Trophoblast cell (in vitro differentiated cells and primary cell): ENCODE results near the gene SPAG16.

Source experiments
- DNase-seq, 2 donors: peaks; one replicate each; pipeline ENCODE4 v3.0.0-alpha.2; 2016
- H2AFZ ChIP-seq: 2 replicates; pipeline ENCODE4 v1.6.1; 2013; ENCODE audit warnings: low read length, moderate library complexity, mild to moderate bottlenecking; ENCODE audit not compliant: insufficient read depth, poor library complexity
- H2AK5ac ChIP-seq: 2 replicates; pipeline ENCODE4 v1.6.1; 2013; ENCODE audit warnings: mild to moderate bottlenecking, low read length
- H2BK120ac ChIP-seq: 2 replicates; pipeline ENCODE4 v1.6.1; 2013; ENCODE audit warnings: low read length, mild to moderate bottlenecking, moderate library complexity; ENCODE audit not compliant: insufficient read depth, poor library complexity
- H2BK12ac ChIP-seq: 2 replicates; pipeline ENCODE4 v1.6.1; 2013; ENCODE audit warnings: mild to moderate bottlenecking, low read length, moderate library complexity
- H2BK5ac ChIP-seq: 2 replicates; pipeline ENCODE4 v1.6.1; 2013; ENCODE audit warnings: low read length, low read depth, moderate library complexity, mild to moderate bottlenecking; ENCODE audit not compliant: poor library complexity
- H3K14ac ChIP-seq: 2 replicates; pipeline ENCODE4 v1.6.1; 2013; ENCODE audit warnings: mild to moderate bottlenecking, low read length
- H3K18ac ChIP-seq: 2 replicates; pipeline ENCODE4 v1.6.1; 2013; ENCODE audit warnings: mild to moderate bottlenecking, low read length
- H3K23ac ChIP-seq: 2 replicates; pipeline ENCODE4 v1.6.1; 2013; ENCODE audit warnings: low read length
- H3K27ac ChIP-seq: 2 replicates; pipeline ENCODE4 v1.5.1; 2013; ENCODE audit warnings: low read depth, mild to moderate bottlenecking, inconsistent platforms, low read length, moderate library complexity
- H3K27me3 ChIP-seq: 2 replicates; pipeline ENCODE4 v1.6.1; 2013; ENCODE audit warnings: inconsistent platforms, mild to moderate bottlenecking, low read length, moderate library complexity; ENCODE audit not compliant: insufficient read depth
- H3K36me3 ChIP-seq, 2 experiments: 1 replicate in 1 of 2; 2 replicates in 1 of 2; pipeline ENCODE4 v1.6.1; 2013; ENCODE audit warnings: low read length in 2 of 2, mild to moderate bottlenecking in 2 of 2, moderate library complexity in 1 of 2; ENCODE audit not compliant: insufficient read depth in 2 of 2, control insufficient read depth in 1 of 2
- H3K4ac ChIP-seq: 2 replicates; pipeline ENCODE4 v1.6.1; 2013; ENCODE audit warnings: low read depth, mild to moderate bottlenecking, low read length, moderate library complexity
- H3K4me1 ChIP-seq, 2 experiments: 1 replicate in 1 of 2; 2 replicates in 1 of 2; pipeline ENCODE4 v1.6.1; 2013; ENCODE audit warnings: low read length in 2 of 2, mild to moderate bottlenecking in 2 of 2, moderate library complexity in 1 of 2; ENCODE audit not compliant: insufficient read depth in 2 of 2, control insufficient read depth in 1 of 2
- H3K4me2 ChIP-seq: 2 replicates; pipeline ENCODE4 v1.6.1; 2013; ENCODE audit warnings: inconsistent platforms, mild to moderate bottlenecking, low read length, moderate library complexity
- H3K4me3 ChIP-seq: 2 replicates; pipeline ENCODE4 v1.5.1; 2013; ENCODE audit warnings: mild to moderate bottlenecking, low read depth, low read length, inconsistent platforms
- H3K79me1 ChIP-seq: one replicate; pipeline ENCODE4 v1.6.1; 2013; ENCODE audit warnings: low read length
- H3K79me2 ChIP-seq: 2 replicates; pipeline ENCODE4 v1.6.1; 2013; ENCODE audit warnings: low read length, mild to moderate bottlenecking; ENCODE audit not compliant: control insufficient read depth, insufficient read depth, poor library complexity
- H3K9ac ChIP-seq: 2 replicates; pipeline ENCODE4 v1.6.1; 2013; ENCODE audit warnings: mild to moderate bottlenecking, low read length
- H3K9me3 ChIP-seq: 2 replicates; pipeline ENCODE4 v1.6.1; 2013; ENCODE audit warnings: low read depth, mild to moderate bottlenecking, control low read depth, inconsistent platforms, low read length; ENCODE audit not compliant: insufficient read depth
- H4K12ac ChIP-seq: 2 replicates; pipeline ENCODE4 v1.6.1; 2013; ENCODE audit warnings: low read depth, mild to moderate bottlenecking, low read length, moderate library complexity
- H4K8ac ChIP-seq: 2 replicates; pipeline ENCODE4 v1.6.1; 2013; ENCODE audit warnings: low read depth, mild to moderate bottlenecking, low read length, moderate library complexity
- H4K91ac ChIP-seq: one replicate; pipeline ENCODE4 v1.6.1; 2013; ENCODE audit warnings: low read depth, mild to moderate bottlenecking, low read length, moderate library complexity
- WGBS: extraction: QIAGEN DNeasy Blood & Tissue Kit; methylation state at CpG from one replicate; pipeline ENCODE4 v1.1.7; 2013; ENCODE audit warnings: missing lambda C conversion rate; ENCODE audit not compliant: insufficient read length, insufficient coverage; ENCODE audit errors: extremely low coverage; 5-methylcytosine and 5-hydroxymethylcytosine counted together

SPAG16 gene

GRCh38 chr2:214127170-214127569 lies 842.9 kb downstream of the SPAG16 start:
- peaks cover 2% of the 10 kb centered on the region for H3K79me1 ChIP-seq
- H3K4me1 ChIP-seq, result peaks cover 0 to 7% of the 10 kb centered on the region in 2 experiments
- no peak overlapping the region for H4K91ac ChIP-seq
- H3K4ac ChIP-seq, result no peak overlapping the region
- no peak overlapping the region for H3K14ac ChIP-seq
- H3K36me3 ChIP-seq, result no peaks in the 10 kb centered on the region
- H3K9me3 ChIP-seq, result no peaks in the 10 kb centered on the region
- no peaks in the 10 kb centered on the region for H3K27me3 ChIP-seq
- H4K8ac ChIP-seq, result no peak overlapping the region
- no peak overlapping the region for H3K23ac ChIP-seq
- H3K9ac ChIP-seq, result no peak overlapping the region
- H2BK12ac ChIP-seq, result no peak overlapping the region
- no peaks in the 10 kb centered on the region for H3K79me2 ChIP-seq
- no peak overlapping the region for H3K27ac ChIP-seq
- no peak overlapping the region for H2AK5ac ChIP-seq
- no peak overlapping the region for H3K18ac ChIP-seq
- H2BK120ac ChIP-seq, result no peak overlapping the region
- no peak for DNase-seq
- H2AFZ ChIP-seq, result no peak overlapping the region
- H4K12ac ChIP-seq, result no peak overlapping the region
- no peak overlapping the region for H3K4me3 ChIP-seq
- H3K4me2 ChIP-seq, result no peak overlapping the region
- H2BK5ac ChIP-seq, result no peak overlapping the region

GRCh38 chr2:214127571-214127970 lies 843.3 kb downstream of the SPAG16 start:
- no peak overlapping the region for H2BK120ac ChIP-seq
- no peak overlapping the region for H3K9ac ChIP-seq
- H3K79me1 ChIP-seq, result peaks cover 2% of the 10 kb centered on the region
- H3K9me3 ChIP-seq, result no peaks in the 10 kb centered on the region
- no peak overlapping the region for H2AK5ac ChIP-seq
- H2BK5ac ChIP-seq, result no peak overlapping the region
- H3K27me3 ChIP-seq, result no peaks in the 10 kb centered on the region
- no peak overlapping the region for H4K91ac ChIP-seq
- no peak overlapping the region for H3K27ac ChIP-seq
- no peak overlapping the region for H4K12ac ChIP-seq
- H3K18ac ChIP-seq, result no peak overlapping the region
- H3K4me3 ChIP-seq, result no peak overlapping the region
- no peaks in the 10 kb centered on the region for H3K36me3 ChIP-seq
- DNase-seq, result no peak
- peaks cover 0 to 7% of the 10 kb centered on the region in 2 experiments for H3K4me1 ChIP-seq
- no peak overlapping the region for H3K4me2 ChIP-seq
- H4K8ac ChIP-seq, result no peak overlapping the region
- H3K4ac ChIP-seq, result no peak overlapping the region
- no peak overlapping the region for H3K14ac ChIP-seq
- no peak overlapping the region for H3K23ac ChIP-seq
- WGBS, result no CpG with 5 or more reads among the region's 1 CpG
- H3K79me2 ChIP-seq, result no peaks in the 10 kb centered on the region
- no peak overlapping the region for H2AFZ ChIP-seq
- H2BK12ac ChIP-seq, result peak overlapping the region; percentile 61

DNA sequence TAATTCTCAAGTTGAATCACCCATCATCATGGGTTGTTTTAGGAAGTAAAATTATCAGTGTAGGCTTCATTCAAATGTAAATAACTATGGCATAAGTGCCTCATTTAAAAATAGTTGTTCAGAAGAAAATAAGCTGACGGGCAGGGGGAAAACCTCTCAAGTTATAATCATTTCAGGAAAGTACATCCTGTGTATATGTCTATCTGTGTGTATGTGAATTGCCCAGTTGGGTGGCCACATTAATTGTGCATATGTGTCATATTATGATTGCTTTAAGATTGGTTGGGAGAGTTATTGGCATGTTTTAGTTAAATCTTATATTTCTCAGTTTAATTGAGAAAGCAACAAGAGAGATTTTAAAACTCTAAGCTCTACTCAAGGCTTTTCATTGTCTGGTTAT lies 843.8 kb downstream of the SPAG16 start:
- WGBS, result no CpG with 5 or more reads among the region's 1 CpG
- no peak for DNase-seq
- Histone ChIP-seq H3K9ac (no peak overlapping the region), H3K36me3 (no peaks in the 10 kb centered on the region), H3K18ac (no peak overlapping the region), H3K4me1 (peaks cover 0 to 7% of the 10 kb centered on the region in 2 experiments), H3K14ac (no peak overlapping the region), H2BK120ac (no peak overlapping the region), H2BK5ac (no peak overlapping the region), H3K27me3 (no peaks in the 10 kb centered on the region), H4K91ac (no peak overlapping the region), H3K4ac (no peak overlapping the region), H3K79me2 (no peaks in the 10 kb centered on the region), H3K23ac (no peak overlapping the region), H3K4me2 (no peak overlapping the region), H3K9me3 (no peaks in the 10 kb centered on the region), H4K8ac (no peak overlapping the region), H2AFZ (no peak overlapping the region), H3K79me1 (peaks cover 2% of the 10 kb centered on the region), H2AK5ac (no peak overlapping the region), H4K12ac (no peak overlapping the region), H3K4me3 (no peak overlapping the region), H3K27ac (no peak overlapping the region), H2BK12ac (no peak overlapping the region)

- Histone ChIP-seq H3K23ac (no peak overlapping the region), H2AFZ (no peak overlapping the region), H3K4me2 (no peak overlapping the region), H4K12ac (no peak overlapping the region), H2AK5ac (no peak overlapping the region), H3K9ac (no peak overlapping the region), H3K27ac (no peak overlapping the region), H4K8ac (no peak overlapping the region), H3K79me1 (peaks cover 2% of the 10 kb centered on the region), H3K4me1 (peaks cover 0 to 4% of the 10 kb centered on the region in 2 experiments), H3K36me3 (no peaks in the 10 kb centered on the region), H3K4ac (no peak overlapping the region), H3K18ac (no peak overlapping the region), H3K79me2 (no peaks in the 10 kb centered on the region), H2BK12ac (no peak overlapping the region), H3K9me3 (no peaks in the 10 kb centered on the region), H2BK120ac (no peak overlapping the region), H3K27me3 (no peaks in the 10 kb centered on the region), H3K4me3 (no peak overlapping the region), H2BK5ac (no peak overlapping the region), H4K91ac (no peak overlapping the region), H3K14ac (no peak overlapping the region)
- DNase-seq, result no peak
- WGBS, result no CpG with 5 or more reads among the region's 2 CpGs
Observed at GRCh38 chr2:214130114-214130513, 845.9 kb downstream of the SPAG16 start.
